ENCODE data around the gene HEG1. TPM values are rescaled to one million over a fixed set of nuclear protein-coding genes. Genes with fewer than 3 reads are reported as not detected.

The HEG1 gene
- total and polyA plus RNA-seq, 2 of the 8 experiments (the other 6 are each of a cell fraction or from before 2014, with no cell fraction given) = 5.3 to 9.7 TPM

DNA sequence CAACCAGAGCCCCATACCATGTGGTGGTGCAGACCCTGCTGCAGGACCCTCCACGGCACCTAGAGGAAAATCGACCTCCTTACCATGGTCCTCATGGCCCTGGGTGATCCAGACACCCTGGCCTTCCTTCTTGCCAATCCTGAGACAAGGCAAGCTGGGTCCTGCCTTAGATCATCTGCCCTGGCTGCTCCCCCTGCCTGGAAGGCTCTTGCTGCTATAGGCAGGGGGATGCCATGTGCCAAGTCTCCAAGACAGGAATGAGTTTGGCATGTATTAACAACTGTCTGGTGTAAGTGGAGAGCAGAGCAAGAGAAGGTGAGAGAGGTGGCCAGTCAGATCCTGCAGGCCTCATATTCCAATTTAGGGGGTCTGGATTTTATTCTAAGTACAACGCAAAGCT, 7.5 kb downstream of the HEG1 start:
- Histone ChIP-seq H3K4me3 (ENCODE audit: extremely low read depth in 1 of 4, insufficient read depth in 2 of 4, low read depth in 3 of 4, low read length in 4 of 4) (no peak overlapping the region), H3K23ac (ENCODE audit: insufficient read length) (no peak overlapping the region), H4K5ac (ENCODE audit: insufficient read length, low read depth, low read length) (no peak overlapping the region), H2AK5ac (ENCODE audit: low read depth, low read length) (no peak overlapping the region), H2BK120ac (replicated peaks; ENCODE audit: low read depth, low read length) (no peak overlapping the region), H3K79me1 (ENCODE audit: low read depth, low read length) (peaks cover 3% of the 10 kb centered on the region; the same call in 1 of the 2 replicates), H3K4ac (replicated peaks; ENCODE audit: insufficient read length, low read depth, low read length) (no peak overlapping the region), H4K20me1 (replicated peaks in 1 of 2; ENCODE audit: control insufficient read depth in 1 of 2, insufficient read depth in 2 of 2, low read length in 2 of 2) (no peaks in the 10 kb centered on the region), H3K56ac (replicated peaks; ENCODE audit: insufficient read length, low read depth, low read length) (no peak overlapping the region), H4K8ac (ENCODE audit: extremely low read depth, insufficient read depth, low read length) (no peak overlapping the region), H3K4me1 (replicated peaks in 1 of 4; ENCODE audit: control insufficient read depth in 3 of 4, insufficient read depth in 4 of 4, low read length in 3 of 4) (peaks cover 14 to 26% (median 24%) of the 10 kb centered on the region in 4 experiments), H3K9ac (replicated peaks in 1 of 4; ENCODE audit: extremely low read depth in 1 of 4, low read depth in 3 of 4, low read length in 3 of 4) (no peak overlapping the region), H3K27ac (ENCODE audit: low read depth, low read length) (no peak overlapping the region), H3K36me3 (ENCODE audit: control insufficient read depth in 2 of 4, insufficient read depth in 4 of 4, low read length in 3 of 4) (no peaks in the 10 kb centered on the region), H2BK20ac (ENCODE audit: low read length) (no peak overlapping the region), H2BK15ac (ENCODE audit: low read length) (no peak overlapping the region), H3K14ac (ENCODE audit: insufficient read length) (no peak overlapping the region), H3K79me2 (ENCODE audit: control insufficient read depth in 1 of 2, insufficient read depth in 2 of 2, low read length in 2 of 2) (no peaks in the 10 kb centered on the region), H3K9me3 (ENCODE audit: insufficient read depth in 2 of 2, low read depth in 1 of 2, low read length in 1 of 2) (no peaks in the 10 kb centered on the region), H3K4me2 (ENCODE audit: insufficient read depth in 1 of 2, low read depth in 2 of 2, low read length in 2 of 2) (no peak overlapping the region), H4K91ac (replicated peaks; ENCODE audit: insufficient read length, low read length) (no peak overlapping the region), H3K23me2 (ENCODE audit: low read depth, low read length) (no peaks in the 10 kb centered on the region), H2AFZ (ENCODE audit: low read length) (no peak overlapping the region), H2BK12ac (ENCODE audit: low read depth, low read length) (no peak overlapping the region), H3K18ac (ENCODE audit: extremely low read depth, low read length) (no peak overlapping the region), H2BK5ac (ENCODE audit: low read depth, low read length) (no peak overlapping the region), H3K27me3 (replicated peaks in 1 of 4; ENCODE audit: control insufficient read depth in 3 of 4, extremely low read depth in 1 of 4, insufficient read depth in 3 of 4, low read length in 3 of 4) (no peaks in the 10 kb centered on the region; a peak in 1 of 7 replicates)
- FAIRE-seq (no peak), DNase-seq (ENCODE audit: low read depth in 1 of 2, low spot score in 2 of 2) (no peak)
- 95% methylated on average over 3 of the region's 3 CpGs; no CpG with 5 or more reads in 1 of the 2 experiments for WGBS, 2 experiments (ENCODE audit: extremely low coverage in 1 of 2, insufficient coverage in 1 of 2, insufficient read length in 1 of 2, insufficient replicate concordance in 2 of 2, low coverage in 1 of 2, low lambda C conversion rate in 2 of 2, missing lambda C conversion rate in 1 of 2)
- ChIA-PET CTCF (ENCODE audit: partially characterized antibody) (interaction anchor here (1.1 to 1.7 kb wide), 5 partner anchors 16 to 102 kb away, joined by 3 to 6 read pairs (median 4); no protein-coding TSS in a partner anchor), POLR2A (ENCODE audit: partially characterized antibody) (no interaction called here)
- TF ChIP-seq JUND (IDR thresholded peaks at IDR 0.05; ENCODE audit: low read length) = no peak
- TF ChIP-seq RBBP5 (IDR thresholded peaks at IDR 0.05; ENCODE audit: borderline replicate concordance, low read depth, low read length) = no peak
- TF ChIP-seq CEBPB (IDR thresholded peaks at IDR 0.05; ENCODE audit: low read depth, low read length) = no peak
- TF ChIP-seq HDAC2 (IDR thresholded peaks at IDR 0.05; ENCODE audit: borderline replicate concordance in 1 of 2, low read depth in 2 of 2, low read length in 2 of 2) = no peak
- TF ChIP-seq E2F6 (IDR thresholded peaks at IDR 0.05) = no peak
- no peak for TF ChIP-seq CBX5 (IDR thresholded peaks at IDR 0.05; ENCODE audit: low read depth, low read length)
- no peak for TF ChIP-seq CHD2 (IDR thresholded peaks at IDR 0.05; ENCODE audit: low read length)
- TF ChIP-seq CTBP2 (IDR thresholded peaks at IDR 0.05; ENCODE audit: borderline replicate concordance, insufficient read depth, insufficient read length, low read length) = no peak

Measured in H1 (cell line).